ENCODE measurements around the gene VARS2. TPM values are rescaled to one million over a fixed set of nuclear protein-coding genes. Genes with fewer than 3 reads are reported as not detected.

VARS2 gene
- 13.5 to 16.5 TPM (median 14.8 TPM) in 5 replicates for total RNA-seq (2022; extraction: Qiagen RNA extraction)

DNA sequence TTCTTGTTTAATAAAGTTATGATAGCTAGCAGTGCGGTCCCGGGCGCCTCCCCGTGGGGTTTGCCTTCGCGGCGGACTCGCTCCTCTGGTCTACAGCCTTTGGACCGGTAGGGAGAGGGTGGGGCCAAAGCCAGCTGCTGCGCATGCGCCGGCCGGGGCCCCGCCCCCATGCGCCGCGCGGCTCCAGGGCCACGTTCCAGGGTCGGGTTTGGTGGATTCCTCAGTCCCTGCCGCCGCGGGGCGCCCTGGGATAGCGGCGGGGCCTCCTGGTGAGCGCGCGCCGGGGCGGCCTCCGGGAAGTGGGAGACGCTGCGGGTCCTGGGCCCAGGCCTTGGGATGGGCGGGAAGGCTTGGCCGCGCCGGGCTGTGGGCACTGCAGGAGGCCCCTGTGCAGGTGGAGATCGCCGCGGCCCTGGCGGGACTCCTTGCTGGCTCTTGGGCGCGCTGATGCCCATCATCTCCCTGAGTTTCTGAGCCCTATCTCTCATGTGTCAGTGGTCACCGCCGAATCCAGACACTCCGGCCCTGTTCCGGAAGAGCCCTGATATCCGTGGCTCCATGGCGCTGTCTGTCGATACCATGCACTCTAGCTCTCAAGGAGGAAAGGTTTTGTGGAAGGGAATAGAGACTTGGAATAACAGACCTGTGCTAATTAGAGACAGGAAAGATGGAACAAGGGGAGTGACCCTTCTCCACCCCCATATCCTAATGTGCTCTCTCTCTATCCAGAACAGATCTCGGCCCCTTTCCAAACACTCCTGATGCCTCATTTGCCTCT is at the start of gene VARS2:
Gene VARS2 (plus strand): TSS at position 163 of the 778 bp plus-strand sequence. CDS start 599 bp downstream, at position 762.

DNA sequence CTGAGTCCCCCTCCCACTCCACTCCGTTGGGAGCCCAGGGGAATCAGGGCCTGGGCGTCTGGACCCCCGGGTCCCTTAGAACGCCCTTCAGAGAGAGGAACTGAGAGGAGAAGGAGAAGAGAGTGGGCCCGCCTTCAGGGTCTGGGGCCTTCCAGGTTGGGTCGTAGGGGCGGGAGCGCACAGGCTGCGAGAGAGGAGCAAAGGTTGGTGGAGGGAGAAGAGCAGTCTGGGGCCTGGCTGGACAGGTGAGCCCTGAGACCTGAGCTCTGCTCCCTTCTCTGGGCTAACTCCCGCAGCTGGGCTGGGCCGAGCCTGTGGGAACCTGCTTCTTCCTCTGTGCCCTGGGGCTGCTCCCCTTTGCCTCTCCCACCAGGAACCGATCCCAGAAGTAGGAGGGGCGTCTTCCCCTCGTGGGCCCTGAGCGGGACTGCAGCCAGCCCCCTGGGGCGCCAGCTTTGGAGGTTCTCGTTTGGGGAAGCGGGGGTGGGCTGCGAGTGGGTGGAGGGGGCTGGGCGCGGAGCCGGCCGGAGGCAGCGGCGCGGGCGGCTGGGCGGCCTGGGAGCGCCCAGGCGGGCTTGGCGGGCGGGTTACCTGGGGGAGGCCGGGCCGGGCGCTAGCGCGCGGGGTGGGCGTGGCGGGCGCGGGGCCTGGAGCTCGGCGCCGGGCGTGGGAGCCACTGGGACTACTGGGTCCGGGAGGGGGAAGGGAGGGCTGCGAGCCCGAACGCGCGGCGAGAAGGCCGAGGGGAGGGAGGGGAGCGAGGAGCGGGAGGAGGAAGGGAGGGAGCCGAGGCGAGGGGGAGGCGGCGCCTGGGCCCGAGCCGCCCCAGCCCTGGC is 30.1 kb upstream of the VARS2 start, which contains the start of gene DDR1:
Gene DDR1 (plus strand): TSS at position 835 of the 836 bp plus-strand sequence. CDS start 4,211 bp downstream, outside the sequence.

DNA sequence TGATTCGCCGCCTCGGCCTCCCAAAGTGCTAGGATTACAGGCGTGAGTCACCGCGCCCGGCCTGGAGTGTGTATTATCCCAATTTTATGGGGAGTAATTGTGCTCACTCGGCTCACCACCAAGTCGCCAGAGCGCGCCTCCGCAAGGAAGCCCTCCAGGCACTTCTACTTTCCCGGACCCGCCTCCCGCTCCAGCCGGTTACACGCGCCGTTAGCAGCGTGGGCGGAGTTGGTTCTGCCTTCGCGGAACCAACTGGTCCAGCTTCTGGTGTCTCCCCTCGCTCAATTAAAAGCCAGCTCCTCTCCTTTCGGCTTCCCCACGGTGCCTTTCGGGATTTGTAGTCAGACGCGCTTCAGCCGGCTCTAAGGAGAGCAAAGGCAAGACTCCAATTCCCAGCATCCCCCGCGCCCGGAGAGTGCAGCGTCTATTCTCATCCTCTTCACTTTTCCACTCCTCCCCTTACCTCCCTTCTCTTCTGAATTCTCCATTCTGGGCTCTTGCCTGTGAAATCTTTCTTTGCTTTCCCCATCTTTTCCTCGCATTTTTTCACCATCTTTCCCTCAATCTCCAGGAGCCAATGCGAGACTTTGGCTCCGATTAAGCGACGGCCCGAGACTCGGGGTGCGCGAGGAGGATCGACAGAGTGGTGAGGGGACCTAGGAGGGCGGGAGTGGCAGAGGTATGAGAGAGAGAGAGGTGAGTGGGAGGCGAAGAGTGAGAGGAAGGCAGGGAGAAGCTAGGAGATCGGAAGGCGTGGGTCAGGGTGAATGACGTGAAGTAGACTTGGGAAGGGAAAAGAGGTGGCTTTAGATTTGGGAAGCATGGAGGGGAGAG is 6.1 kb upstream of the VARS2 start, which contains the start of gene GTF2H4:
Gene GTF2H4 (plus strand): TSS at position 450 of the 834 bp plus-strand sequence.

DNA sequence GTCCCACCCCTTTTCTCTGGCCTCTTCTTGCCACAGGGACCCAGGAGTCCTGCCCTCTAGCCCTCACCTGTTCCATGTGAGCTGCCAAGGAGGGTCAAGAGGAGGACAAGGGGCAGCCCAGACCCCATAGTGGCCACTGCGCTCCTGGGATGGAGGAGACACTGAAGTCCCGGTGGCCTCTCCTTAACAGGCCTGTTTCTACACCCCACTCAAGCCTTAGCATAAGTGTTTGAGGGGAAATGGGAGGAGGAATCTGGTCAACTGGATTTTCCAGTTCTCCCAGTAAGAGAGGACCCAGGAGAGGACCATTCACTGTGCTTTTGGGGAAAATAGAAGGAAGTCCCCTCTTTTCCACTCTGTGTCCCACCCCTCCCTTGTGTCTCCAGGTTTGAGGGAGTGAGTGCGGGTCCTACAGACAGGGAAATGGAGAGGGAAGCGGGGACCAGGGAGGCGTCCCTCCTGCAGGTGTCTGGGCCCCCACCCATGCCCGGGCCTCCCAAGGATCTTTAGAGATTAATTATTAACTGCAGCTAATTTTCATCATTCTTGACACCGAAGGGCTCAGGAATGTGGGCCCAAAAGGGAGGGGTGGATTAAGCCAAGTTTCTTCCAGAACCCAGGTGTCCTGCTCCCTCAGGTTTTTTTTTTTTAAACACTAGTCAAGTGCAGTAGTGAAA is 18.1 kb downstream of the VARS2 start, which contains the start of gene SFTA2:
Gene SFTA2 (minus strand): TSS at position 202 of the 677 bp plus-strand sequence. CDS start 74 bp downstream, at position 128.

DNA sequence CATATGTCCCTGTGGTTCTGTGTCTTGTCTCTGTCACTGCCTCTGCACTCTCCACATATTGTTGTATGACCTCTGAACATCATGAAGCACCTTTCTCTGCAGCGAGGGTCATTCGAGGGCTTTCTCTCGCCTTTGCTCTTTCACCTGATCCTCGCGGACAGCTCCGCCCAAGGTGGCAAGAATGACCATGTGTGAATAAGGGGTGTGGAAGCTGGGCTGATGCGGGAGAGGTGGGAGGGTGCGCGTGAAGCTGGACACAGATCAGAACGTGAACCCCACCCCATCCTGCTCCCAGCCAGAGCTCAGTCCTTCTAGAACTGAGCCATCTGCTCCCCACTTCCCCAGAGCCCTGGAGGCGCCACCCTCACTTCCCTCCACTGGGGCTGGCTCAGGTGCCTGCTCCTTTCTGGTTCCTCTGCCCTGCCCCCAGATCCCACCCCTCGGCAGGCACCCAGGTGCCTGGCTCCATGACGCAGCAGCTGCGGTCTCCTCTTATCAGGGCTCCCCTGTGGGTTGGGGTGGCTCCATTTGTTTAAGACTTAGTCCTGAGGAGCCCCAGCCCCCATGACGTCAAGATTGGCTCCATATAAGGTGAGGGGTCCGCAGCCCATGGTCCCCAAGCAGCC is 26.4 kb downstream of the VARS2 start, which contains the start of gene MUCL3:
Gene MUCL3 (plus strand): TSS at position 613 of the 626 bp plus-strand sequence. CDS start 27 bp downstream, outside the sequence.

Other genes with a start within 250 kb of the VARS2 start
- gene DHX16, start 241.2 kb upstream of the VARS2 start, total RNA-seq (2022; extraction: Qiagen RNA extraction) = 25.6 to 29.8 TPM (median 27.5 TPM) in 5 replicates
- gene PPP1R18, start 227.6 kb upstream of the VARS2 start, total RNA-seq (2022; extraction: Qiagen RNA extraction) = 40.7 to 45.7 TPM (median 42.2 TPM) in 5 replicates
- gene NRM, start 223.3 kb upstream of the VARS2 start, total RNA-seq (2022; extraction: Qiagen RNA extraction) = 19.5 to 26.7 TPM (median 25.9 TPM) in 5 replicates
- 14.7 to 20.9 TPM (median 17.4 TPM) in 5 replicates for gene MDC1, start 197.0 kb upstream of the VARS2 start, total RNA-seq (2022; extraction: Qiagen RNA extraction)
- gene TUBB, start 193.9 kb upstream of the VARS2 start, total RNA-seq (2022; extraction: Qiagen RNA extraction) = 855 to 944 TPM (median 897 TPM) in 5 replicates
- gene FLOT1, start 171.6 kb upstream of the VARS2 start, total RNA-seq (2022; extraction: Qiagen RNA extraction) = 86.1 to 92.0 TPM (median 89.9 TPM) in 5 replicates
- gene IER3, start 169.7 kb upstream of the VARS2 start, total RNA-seq (2022; extraction: Qiagen RNA extraction) = 46.5 to 68.8 TPM (median 60.6 TPM) in 5 replicates
- 54.3 to 66.8 TPM (median 63.6 TPM) in 5 replicates for gene DDR1, start 29.7 kb upstream of the VARS2 start, total RNA-seq (2022; extraction: Qiagen RNA extraction)
- 17.1 to 32.8 TPM (median 18.2 TPM) in 5 replicates for gene GTF2H4, start 6.0 kb upstream of the VARS2 start, total RNA-seq (2022; extraction: Qiagen RNA extraction)
- gene SFTA2, start 17.9 kb downstream of the VARS2 start, total RNA-seq (2022; extraction: Qiagen RNA extraction) = not detected in 5 replicates
- gene MUCL3, start 26.7 kb downstream of the VARS2 start, total RNA-seq (2022; extraction: Qiagen RNA extraction) = 0.07 to 0.15 TPM (median 0.12 TPM) in 5 replicates
- 0.02 TPM in 1 of 5 replicates, not detected in the others for gene MUC21, start 69.5 kb downstream of the VARS2 start, total RNA-seq (2022; extraction: Qiagen RNA extraction)
- 0.01 to 0.03 TPM (median 0.02 TPM) in 4 of 5 replicates, not detected in the other for gene MUC22, start 96.2 kb downstream of the VARS2 start, total RNA-seq (2022; extraction: Qiagen RNA extraction)
- 0.09 TPM in 1 of 5 replicates, not detected in the others for gene C6orf15, start 198.3 kb downstream of the VARS2 start, total RNA-seq (2022; extraction: Qiagen RNA extraction)
- gene PSORS1C1, start 200.6 kb downstream of the VARS2 start, total RNA-seq (2022; extraction: Qiagen RNA extraction) = 3.2 to 6.3 TPM (median 4.4 TPM) in 5 replicates
- gene CDSN, start 206.2 kb downstream of the VARS2 start, total RNA-seq (2022; extraction: Qiagen RNA extraction) = 0.05 to 0.07 TPM in 2 of 5 replicates, not detected in the others
- gene PSORS1C2, start 224.8 kb downstream of the VARS2 start, total RNA-seq (2022; extraction: Qiagen RNA extraction) = 0.09 TPM in 1 of 5 replicates, not detected in the others
- 7.0 to 8.0 TPM (median 7.7 TPM) in 5 replicates for gene CCHCR1, start 243.6 kb downstream of the VARS2 start, total RNA-seq (2022; extraction: Qiagen RNA extraction)
- 13.7 to 14.9 TPM (median 14.4 TPM) in 5 replicates for gene TCF19, start 244.4 kb downstream of the VARS2 start, total RNA-seq (2022; extraction: Qiagen RNA extraction)

All from A549 treated with Hydrocortisone at 1 μM for 4 hours (cell line).